ENCODE data around the gene ATP5ME.
A peak's percentile ranks its signal among the peaks of the same experiment; 100 is the strongest.
"Not testable (repeated sequence)": the region's sequence is repeated elsewhere in the genome, so short reads cannot be mapped to it uniquely, and the experiment has no call there.

Gene ATP5ME

GRCh38 chr4:675980-676870, 2.1 kb upstream of the ATP5ME start:
- TF ChIP-seq CTCF (IDR thresholded peaks at IDR 0.05; ENCODE audit: extremely low read depth, missing control alignments), result no peak
- peak; percentile 84 for DNase-seq (ENCODE audit: low spot score)

DNA sequence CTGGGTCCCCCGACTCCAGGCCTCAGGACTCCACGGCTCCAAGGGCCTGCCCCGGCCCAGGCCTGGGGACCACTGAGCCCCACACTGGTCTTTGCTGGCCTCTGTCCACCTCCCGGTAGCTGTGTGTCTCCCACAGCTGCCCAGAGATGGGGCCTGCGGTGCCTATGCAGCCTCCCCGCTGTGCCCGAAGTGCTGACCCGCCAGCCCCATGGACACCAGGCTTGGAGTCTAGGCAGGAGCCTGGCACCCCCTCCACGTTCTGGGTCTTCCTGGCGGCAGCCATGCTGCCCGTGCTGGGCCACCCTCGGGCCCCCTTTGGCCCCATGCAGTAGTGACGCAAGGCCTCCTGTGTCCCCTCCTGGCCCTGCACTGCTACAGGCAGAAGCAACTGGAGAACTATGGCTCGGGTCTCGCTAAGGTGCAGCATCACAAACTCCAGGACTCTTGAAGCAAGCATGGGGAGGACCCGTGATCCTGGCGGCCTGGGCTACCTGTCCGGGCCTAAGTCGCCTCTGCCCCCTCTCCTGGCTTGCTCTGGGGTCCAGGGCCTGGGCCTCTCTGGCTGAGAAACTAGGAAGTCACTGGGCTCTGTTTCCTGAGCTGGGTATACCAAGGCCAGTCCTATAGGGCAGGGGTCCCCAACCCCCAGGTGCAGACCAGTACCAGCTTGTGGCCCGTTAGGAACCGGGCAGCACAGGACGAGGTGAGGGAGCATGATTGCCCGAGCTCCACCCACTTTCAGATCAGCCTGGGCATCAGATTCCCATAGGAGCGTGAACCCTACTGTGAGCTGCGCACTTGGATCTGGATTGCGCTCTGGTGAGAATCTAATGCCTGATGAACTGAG, 1.2 kb upstream of the ATP5ME start:
- no peak for TF ChIP-seq CTCF (IDR thresholded peaks at IDR 0.05; ENCODE audit: extremely low read depth, missing control alignments)

DNA sequence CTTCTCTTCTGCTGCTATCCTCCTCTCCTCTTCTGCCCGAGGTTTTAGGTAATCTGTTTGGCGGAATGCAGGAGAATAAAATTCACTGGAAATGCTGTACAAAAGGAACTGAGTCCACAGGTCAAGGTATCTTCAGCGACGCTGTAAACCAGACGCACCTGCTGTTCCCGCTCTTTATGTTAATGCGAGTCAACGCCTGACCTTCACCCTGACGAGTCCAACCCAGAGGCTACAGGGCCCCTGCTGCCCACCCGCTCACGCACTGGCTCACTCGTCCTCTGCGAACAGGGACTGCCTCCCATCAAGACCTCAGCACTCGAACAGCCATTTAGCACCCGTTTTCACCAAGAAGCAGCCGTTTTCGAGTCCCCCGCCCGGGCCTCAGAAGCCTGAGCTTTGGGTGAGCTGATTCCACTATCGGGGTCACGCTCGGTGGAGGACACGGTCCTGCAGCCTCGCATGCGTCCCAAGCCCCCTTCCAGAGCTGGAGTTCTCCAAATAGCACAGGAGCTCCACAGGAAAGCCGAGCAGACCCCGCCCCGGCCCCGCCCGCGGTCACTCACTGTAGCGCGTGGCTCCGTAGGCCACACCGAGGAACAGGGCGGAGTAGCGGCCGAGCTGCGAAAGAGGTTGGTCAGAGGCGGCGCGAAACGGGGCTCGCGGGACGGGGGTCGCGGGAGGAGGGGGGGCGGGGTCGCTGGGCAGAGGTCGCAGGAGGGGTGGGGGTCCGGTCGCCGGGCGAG, 556 bp downstream of the ATP5ME start:
- DNase-seq (ENCODE audit: low spot score), result no peak

More for the DNA sequence above, 1.2 kb upstream of the ATP5ME start:
- no peak for DNase-seq (ENCODE audit: low spot score)

DNA sequence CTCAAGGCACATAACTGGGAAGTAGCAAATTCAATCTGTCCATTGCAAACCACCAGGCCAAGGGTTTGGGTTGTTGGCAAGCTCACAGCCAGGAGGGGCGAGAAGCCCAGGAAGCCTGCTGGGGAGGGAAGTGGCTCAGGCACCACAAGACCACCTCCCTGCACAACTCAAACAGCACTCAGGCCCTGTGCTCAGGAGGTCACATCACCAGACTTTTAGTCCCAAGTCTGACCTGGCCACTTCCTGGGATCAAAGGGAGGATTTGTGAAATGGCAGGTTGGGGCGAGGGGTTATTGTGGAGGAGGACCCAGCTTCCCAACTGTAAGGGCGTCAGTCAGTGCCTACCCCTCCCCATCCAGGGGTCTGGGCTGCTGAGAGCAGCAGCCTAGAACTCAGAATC, 2.3 kb downstream of the ATP5ME start:
- no peak for TF ChIP-seq CTCF (IDR thresholded peaks at IDR 0.05; ENCODE audit: extremely low read depth, missing control alignments)
- no peak for DNase-seq (ENCODE audit: low spot score)

More for the DNA sequence above, 556 bp downstream of the ATP5ME start:
- TF ChIP-seq CTCF (IDR thresholded peaks at IDR 0.05; ENCODE audit: extremely low read depth, missing control alignments), result no peak

- DNase-seq (ENCODE audit: low spot score), result not testable (repeated sequence)
These were observed 4.1 kb downstream of the ATP5ME start for GRCh38 chr4:669806-670559.

GRCh38 chr4:668219-668618, 5.9 kb downstream of the ATP5ME start:
- not testable (repeated sequence) for DNase-seq (ENCODE audit: low spot score)

DNA sequence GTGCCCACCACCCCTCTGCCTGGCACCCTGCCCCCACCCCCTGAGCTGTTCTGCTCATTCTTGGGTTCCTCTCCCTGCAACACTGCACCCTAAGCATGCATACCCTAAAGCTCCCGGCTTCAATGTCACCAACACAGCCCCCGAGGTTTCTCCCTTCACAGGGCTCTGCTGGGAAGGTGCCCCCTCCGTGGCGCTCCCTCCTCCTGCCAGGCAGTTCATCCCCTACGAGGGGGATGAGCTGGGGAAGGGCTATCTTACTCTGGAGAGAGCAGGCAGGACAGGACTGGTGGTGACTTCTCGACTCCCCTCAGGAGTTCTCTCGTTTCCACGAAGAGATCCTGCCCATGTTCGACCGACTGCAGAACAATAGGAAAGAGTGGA, 6.5 kb downstream of the ATP5ME start:
- DNase-seq (ENCODE audit: low spot score), result no peak

More for the DNA sequence above, 6.5 kb downstream of the ATP5ME start:
- TF ChIP-seq CTCF (IDR thresholded peaks at IDR 0.05; ENCODE audit: extremely low read depth, missing control alignments), result no peak

All from GM20000 (cell line).